NCI-H748 (cell line): ENCODE data around the gene MIS12.
A peak's percentile ranks its signal among the peaks of the same experiment; 100 is the strongest.

Source experiments
- DNase-seq: peaks from one replicate; lab custom pipeline; 2025; ENCODE audit not compliant: unreplicated experiment; lab: John Stamatoyannopoulos, UW

Gene MIS12

GRCh38 chr17:5499476-5500231 lies 13.3 kb downstream of the MIS12 start:
- peak; percentile 76 for DNase-seq

- DNase-seq, result no peak
These were observed 13.9 kb downstream of the MIS12 start for GRCh38 chr17:5500247-5500588.

GRCh38 chr17:5500589-5501391 lies 14.4 kb downstream of the MIS12 start:
- peak; percentile 100 for DNase-seq

GRCh38 chr17:5501685-5502084 lies 15.3 kb downstream of the MIS12 start:
- no peak for DNase-seq

DNA sequence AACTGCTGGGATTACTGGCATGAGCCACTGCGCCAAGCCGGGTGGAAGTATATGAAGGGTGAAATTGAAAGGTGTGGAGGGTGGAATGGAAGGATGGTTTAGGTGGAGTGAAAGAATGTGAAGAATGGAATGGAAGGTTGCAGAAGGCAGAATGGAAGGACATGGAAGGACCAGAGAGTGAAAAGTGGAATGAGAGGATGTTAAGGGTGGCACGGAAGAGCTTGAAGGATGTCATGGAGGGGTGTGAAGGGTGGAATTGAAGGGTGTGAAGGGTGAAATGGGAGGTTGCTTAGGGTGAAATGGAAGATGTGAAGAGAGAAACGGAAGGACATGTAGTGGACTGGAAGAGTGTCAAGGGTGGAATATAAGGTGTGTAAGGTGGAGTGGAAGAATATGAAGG lies 16.2 kb downstream of the MIS12 start:
- no peak for DNase-seq

GRCh38 chr17:5506307-5506706 lies 19.9 kb downstream of the MIS12 start:
- DNase-seq, result no peak

DNA sequence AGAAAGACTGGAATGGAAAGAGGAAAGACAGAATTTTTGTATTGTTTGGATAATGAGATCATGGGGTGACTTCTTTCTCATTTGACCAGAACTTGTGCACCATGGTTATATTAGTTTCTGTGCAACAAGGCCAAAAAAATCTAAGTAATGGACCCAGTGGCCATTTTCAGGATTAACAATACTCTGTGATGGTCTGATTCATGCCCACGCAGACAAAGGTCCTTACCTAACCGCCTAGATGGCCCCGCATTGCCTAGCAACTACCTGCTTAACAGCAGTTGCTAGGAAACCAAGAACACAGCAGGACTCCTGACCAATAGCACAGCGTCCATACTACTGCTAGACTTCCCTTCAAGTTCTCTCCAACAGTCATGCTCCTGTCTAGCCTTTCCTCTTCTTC lies 22.4 kb downstream of the MIS12 start:
- peak; percentile 99 for DNase-seq

GRCh38 chr17:5509482-5509881 lies 23.1 kb downstream of the MIS12 start:
- no peak for DNase-seq

DNA sequence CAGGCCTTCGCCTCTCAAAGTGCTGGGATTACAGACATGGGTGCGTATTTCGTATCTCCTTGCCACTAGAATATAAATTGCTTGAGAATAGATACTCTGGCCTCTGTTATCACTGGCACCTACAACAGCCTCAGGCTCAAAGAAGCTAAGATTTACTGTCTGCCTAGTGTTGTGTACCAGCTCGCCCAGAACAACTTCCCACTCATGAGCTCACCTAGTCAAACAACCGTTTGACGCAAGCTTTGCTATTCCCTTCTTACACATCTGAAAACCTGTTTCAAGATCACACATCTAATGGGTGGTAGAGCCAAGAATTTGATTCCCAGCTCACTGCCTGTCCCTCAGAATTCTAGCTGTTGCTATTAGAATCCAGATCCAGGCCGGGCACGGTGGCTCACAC lies 24.4 kb downstream of the MIS12 start:
- no peak for DNase-seq

GRCh38 chr17:5511401-5512225 lies 25.2 kb downstream of the MIS12 start:
- no peak for DNase-seq

GRCh38 chr17:5513628-5514027 lies 27.3 kb downstream of the MIS12 start:
- no peak for DNase-seq

DNA sequence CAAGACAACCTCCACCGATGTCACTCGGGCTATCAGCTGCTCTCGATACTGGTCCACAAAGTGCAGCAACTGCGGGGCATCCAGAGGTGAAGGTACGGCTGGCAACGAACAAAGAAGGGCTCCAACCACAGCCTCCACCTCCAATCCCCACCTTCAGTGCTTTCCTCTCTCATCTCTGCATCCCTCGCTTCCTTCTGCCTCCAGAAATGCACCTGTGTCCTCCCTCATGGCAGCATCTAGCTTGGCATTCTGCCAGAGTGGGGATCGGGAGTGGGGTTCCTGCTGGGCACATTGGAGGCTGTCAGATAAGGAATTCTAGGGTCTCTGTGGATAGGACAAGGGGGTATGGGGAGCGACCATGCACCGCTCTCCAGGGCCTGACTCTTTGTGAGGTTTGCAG lies 28.6 kb downstream of the MIS12 start:
- no peak for DNase-seq

- no peak for DNase-seq
These were observed 29.9 kb downstream of the MIS12 start for GRCh38 chr17:5516060-5516792.

- DNase-seq, result no peak
These were observed 36.1 kb downstream of the MIS12 start for GRCh38 chr17:5522476-5522875.

GRCh38 chr17:5523249-5523648 lies 36.9 kb downstream of the MIS12 start:
- no peak for DNase-seq

DNA sequence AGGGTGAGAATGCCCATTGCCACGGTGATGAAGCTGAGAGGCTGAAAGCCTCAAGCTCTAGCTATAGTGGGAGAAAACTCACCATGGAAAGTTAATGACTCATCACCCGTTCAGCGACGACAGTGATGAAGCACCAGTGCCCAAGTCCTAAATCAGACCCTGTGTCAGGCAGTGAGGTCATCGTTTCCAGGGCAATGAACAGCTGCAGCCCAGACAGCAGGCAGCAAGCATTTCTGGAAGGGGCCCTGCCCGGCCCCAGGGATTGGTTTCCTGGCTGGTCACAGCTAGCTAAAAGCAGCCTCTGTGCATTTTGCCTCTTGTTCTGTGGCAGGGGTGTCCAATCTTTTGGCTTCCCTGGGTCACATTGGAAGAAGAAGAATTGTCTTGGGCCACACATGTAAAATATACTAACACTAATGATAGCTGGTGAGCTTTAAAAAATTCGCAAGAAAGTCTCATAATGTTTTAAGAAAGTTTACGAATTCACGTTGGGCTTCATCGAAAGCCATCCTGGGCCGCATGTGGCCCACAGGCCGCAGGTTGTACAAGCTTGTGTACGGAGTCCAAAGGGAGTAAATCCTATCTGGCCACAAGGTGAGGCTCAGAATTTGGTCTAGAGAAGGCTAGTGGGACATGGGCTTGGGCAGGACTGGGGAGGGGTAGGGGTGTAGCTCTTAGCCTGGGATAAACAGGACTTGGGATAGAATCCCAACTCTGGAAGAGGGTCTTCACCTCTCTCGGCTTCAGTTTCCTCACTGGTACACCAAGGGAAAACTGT lies 40.6 kb downstream of the MIS12 start:
- DNase-seq, result peak; percentile 45

- no peak for DNase-seq
These were observed 41.4 kb downstream of the MIS12 start for GRCh38 chr17:5527601-5528250.

DNA sequence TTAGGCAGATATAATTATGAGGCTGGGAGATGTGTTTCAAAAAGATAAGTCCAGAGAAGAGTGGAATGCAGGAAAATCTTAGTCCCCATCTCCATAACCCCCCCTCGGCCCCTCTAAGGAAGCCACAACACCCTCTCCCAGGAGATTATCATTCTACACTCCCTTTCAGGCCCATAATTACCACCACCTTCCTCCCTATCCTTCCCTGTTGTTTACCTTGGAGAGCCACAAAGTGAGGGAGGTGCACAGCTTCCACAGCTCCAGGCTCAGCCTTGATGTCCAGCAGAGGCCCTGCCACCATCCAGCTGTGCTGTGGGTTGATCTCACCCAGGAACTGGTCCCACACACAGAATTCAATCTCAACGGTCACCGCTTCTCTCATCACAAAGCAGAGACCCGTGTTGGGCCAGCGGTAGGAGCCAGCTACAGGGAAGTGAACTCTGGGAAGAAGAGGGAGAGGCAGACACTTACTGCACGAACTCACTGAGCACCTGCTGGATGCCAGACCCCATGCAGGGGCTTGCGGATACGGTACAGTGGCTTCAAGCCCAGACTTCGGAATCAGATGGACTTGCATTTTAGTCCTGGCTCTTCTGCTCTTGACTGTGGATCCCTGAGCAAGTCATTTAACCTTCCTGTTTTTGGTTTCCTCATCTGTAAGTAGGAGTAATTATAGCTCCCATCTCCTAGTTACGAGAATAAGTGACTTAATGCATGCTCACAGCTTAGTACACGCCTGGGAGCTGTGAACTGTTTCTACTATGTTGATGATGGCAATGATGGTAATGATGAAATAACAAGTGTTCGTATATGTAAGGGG lies 44.1 kb downstream of the MIS12 start:
- no peak for DNase-seq

DNA sequence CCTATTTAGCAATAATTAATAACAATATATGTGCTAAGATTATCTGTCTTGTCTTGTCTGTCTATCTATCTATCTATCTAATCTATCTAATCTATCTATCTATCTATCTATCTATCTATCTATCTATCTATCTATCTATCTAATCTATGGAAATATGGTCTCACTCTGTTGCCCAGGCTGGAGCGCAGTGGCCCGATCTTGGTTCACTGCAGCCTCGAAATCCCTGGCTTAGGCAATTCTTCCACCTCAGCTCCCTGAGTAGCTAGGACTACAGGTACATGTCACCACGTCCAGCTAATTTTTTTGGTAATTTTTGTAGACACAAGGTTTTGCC lies 44.7 kb downstream of the MIS12 start:
- DNase-seq, result no peak
